ENCODE results near the gene VIL1. TPM values are rescaled to one million over a fixed set of nuclear protein-coding genes. Genes with fewer than 3 reads are reported as not detected.

VIL1 gene
- polyA plus RNA-seq, 1 donor (not counting 4 experiments of a cell fraction or from before 2014, with no cell fraction given), result not detected

GRCh38 chr2:218370410-218371063 is 48.4 kb upstream of the VIL1 start:
- H3K9me1 ChIP-seq (ENCODE audit: control insufficient read depth, extremely low read depth, insufficient read depth, low read length), result no peaks in the 10 kb centered on the region
- no peak overlapping the region for H3K27ac ChIP-seq (ENCODE audit: control insufficient read depth, insufficient read depth, low read length)
- dilution Hi-C loops (cut with MboI; ENCODE audit: extremely low pct_ligation_motif_present, low sequenced_read_pairs), result no loop called here
- H3K4me3 ChIP-seq (ENCODE audit: control insufficient read depth in 2 of 3, extremely low read depth in 1 of 3, insufficient read depth in 2 of 3, low read depth in 1 of 3, low read length in 3 of 3), result no peak overlapping the region
- H3K4me2 ChIP-seq (ENCODE audit: control insufficient read depth, extremely low read depth, insufficient read depth, low read depth, low read length), result no peak overlapping the region
- H2AFZ ChIP-seq (ENCODE audit: control insufficient read depth, low read length), result no peak overlapping the region
- no peak overlapping the region for H3K9ac ChIP-seq (ENCODE audit: control insufficient read depth, extremely low read depth, insufficient read depth, low read length)
- DNase-seq (ENCODE audit: low read depth, low spot score) (no peak), FAIRE-seq (no peak)
- H3K9me3 ChIP-seq (ENCODE audit: control insufficient read depth, low read depth, low read length), result no peaks in the 10 kb centered on the region
- H4K20me1 ChIP-seq (ENCODE audit: control insufficient read depth, extremely low read depth, insufficient read depth, low read length), result no peaks in the 10 kb centered on the region
- TF ChIP-seq CTCF (optimal IDR thresholded peaks at IDR 0.05 in 1 of 3, IDR thresholded peaks at IDR 0.05 in 1 of 3, conservative IDR thresholded peaks at IDR 0.05 in 1 of 3; ENCODE audit: extremely low read depth in 1 of 3, insufficient read depth in 2 of 3, low read length in 3 of 3) (no peak), EZH2 (IDR thresholded peaks at IDR 0.05; ENCODE audit: low read length) (no peak)
- no peaks in the 10 kb centered on the region for H3K36me3 ChIP-seq (ENCODE audit: control insufficient read depth in 2 of 2, extremely low read depth in 1 of 2, insufficient read depth in 2 of 2, low read length in 2 of 2)
- peaks cover 9% of the 10 kb centered on the region for H3K4me1 ChIP-seq (ENCODE audit: control insufficient read depth, extremely low read depth, insufficient read depth, low read length)
- no peaks in the 10 kb centered on the region for H3K27me3 ChIP-seq (ENCODE audit: control insufficient read depth, extremely low read depth, insufficient read depth, low read length)
- no peaks in the 10 kb centered on the region for H3K79me2 ChIP-seq (ENCODE audit: control insufficient read depth, insufficient read depth, low read length)

- Histone ChIP-seq H3K9me1 (ENCODE audit: control insufficient read depth, extremely low read depth, insufficient read depth, low read length) (no peaks in the 10 kb centered on the region), H3K9ac (ENCODE audit: control insufficient read depth, extremely low read depth, insufficient read depth, low read length) (no peak overlapping the region), H3K36me3 (ENCODE audit: control insufficient read depth in 2 of 2, extremely low read depth in 1 of 2, insufficient read depth in 2 of 2, low read length in 2 of 2) (no peaks in the 10 kb centered on the region), H3K27me3 (ENCODE audit: control insufficient read depth, extremely low read depth, insufficient read depth, low read length) (no peaks in the 10 kb centered on the region), H2AFZ (ENCODE audit: control insufficient read depth, low read length) (no peak overlapping the region), H3K4me2 (ENCODE audit: control insufficient read depth, extremely low read depth, insufficient read depth, low read depth, low read length) (no peak overlapping the region), H3K4me3 (ENCODE audit: control insufficient read depth in 2 of 3, extremely low read depth in 1 of 3, insufficient read depth in 2 of 3, low read depth in 1 of 3, low read length in 3 of 3) (no peak overlapping the region), H3K27ac (ENCODE audit: control insufficient read depth, insufficient read depth, low read length) (no peak overlapping the region), H4K20me1 (ENCODE audit: control insufficient read depth, extremely low read depth, insufficient read depth, low read length) (no peaks in the 10 kb centered on the region), H3K4me1 (ENCODE audit: control insufficient read depth, extremely low read depth, insufficient read depth, low read length) (peaks cover 9% of the 10 kb centered on the region), H3K79me2 (ENCODE audit: control insufficient read depth, insufficient read depth, low read length) (no peaks in the 10 kb centered on the region), H3K9me3 (ENCODE audit: control insufficient read depth, low read depth, low read length) (no peaks in the 10 kb centered on the region)
- DNase-seq (ENCODE audit: low read depth, low spot score), result no peak
- dilution Hi-C loops (cut with MboI; ENCODE audit: extremely low pct_ligation_motif_present, low sequenced_read_pairs), result no loop called here
- TF ChIP-seq CTCF (optimal IDR thresholded peaks at IDR 0.05 in 1 of 3, IDR thresholded peaks at IDR 0.05 in 1 of 3, conservative IDR thresholded peaks at IDR 0.05 in 1 of 3; ENCODE audit: extremely low read depth in 1 of 3, insufficient read depth in 2 of 3, low read length in 3 of 3) (no peak), EZH2 (IDR thresholded peaks at IDR 0.05; ENCODE audit: low read length) (no peak)
- FAIRE-seq, result no peak
These were observed 47.0 kb upstream of the VIL1 start for GRCh38 chr2:218371983-218372350.
